Activated T-cell treated with anti-CD3 and anti-CD28 coated beads for 24 hours (primary cell): ENCODE measurements around the gene ATP11C.

Experiments used
- DNase-seq: peaks from one replicate; pipeline ENCODE4 v3.0.0-alpha.2; 2020; ENCODE audit warnings: low read depth

ATP11C gene

DNA sequence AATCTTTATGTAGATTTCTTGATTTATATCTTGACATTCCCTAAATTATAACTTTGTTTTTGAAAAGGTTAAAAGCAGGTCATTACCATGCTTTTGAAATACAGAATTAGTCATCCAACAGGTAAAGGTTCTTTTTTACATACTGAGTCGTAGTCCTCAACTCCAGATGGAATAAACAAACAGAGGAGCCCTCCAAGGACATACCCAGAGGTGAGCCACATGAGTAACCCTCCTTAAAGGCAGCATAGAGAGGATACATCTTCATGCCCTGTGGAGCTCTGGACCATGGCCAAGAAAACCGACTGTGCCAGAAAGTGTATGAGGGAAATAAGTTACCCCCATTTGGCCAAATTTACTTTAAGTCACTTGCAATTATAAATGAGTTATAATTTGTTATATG lies 129.6 kb downstream of the ATP11C start:
- no peak for DNase-seq

DNA sequence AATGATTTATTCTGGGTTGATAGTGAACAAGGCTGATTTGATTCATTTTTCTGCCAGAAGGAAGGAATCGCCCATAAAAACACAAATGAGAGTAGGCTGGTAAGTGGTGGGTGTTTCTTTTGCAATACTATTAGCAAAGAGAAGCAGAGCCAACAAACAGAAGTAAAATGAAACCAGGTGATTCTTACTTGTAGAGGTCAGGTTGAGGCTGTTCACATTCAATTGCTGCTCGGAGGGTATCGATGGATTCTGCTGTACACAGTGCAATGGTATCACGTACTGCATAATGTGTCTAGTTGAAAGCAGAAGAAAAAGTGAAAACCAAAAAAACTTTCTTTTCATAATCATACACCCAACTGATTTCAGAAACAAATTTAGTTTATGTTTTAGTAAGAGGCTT lies 130.8 kb downstream of the ATP11C start:
- DNase-seq: no peak

DNA sequence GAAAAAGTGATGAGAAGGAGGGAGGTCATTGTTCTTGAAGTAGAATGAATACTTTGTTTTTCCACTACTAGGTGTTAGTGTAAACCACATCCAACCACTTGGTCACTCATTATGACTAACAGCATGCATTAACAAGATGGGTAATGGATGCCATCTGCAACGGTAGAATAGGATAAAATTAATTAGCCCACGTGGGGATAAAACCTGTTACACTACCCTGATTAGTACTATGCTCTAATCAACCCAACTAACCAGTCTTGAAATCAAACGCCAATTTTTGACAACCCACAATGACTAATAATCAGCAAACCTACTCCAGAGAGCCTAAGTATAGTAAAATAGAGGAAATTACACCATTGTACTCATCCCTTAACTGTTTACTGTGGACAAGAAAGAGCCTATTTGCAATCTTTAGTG lies 131.4 kb downstream of the ATP11C start:
- DNase-seq: no peak

GRCh38 chrX:139798701-139799100 lies 134.2 kb downstream of the ATP11C start:
- DNase-seq: no peak

DNA sequence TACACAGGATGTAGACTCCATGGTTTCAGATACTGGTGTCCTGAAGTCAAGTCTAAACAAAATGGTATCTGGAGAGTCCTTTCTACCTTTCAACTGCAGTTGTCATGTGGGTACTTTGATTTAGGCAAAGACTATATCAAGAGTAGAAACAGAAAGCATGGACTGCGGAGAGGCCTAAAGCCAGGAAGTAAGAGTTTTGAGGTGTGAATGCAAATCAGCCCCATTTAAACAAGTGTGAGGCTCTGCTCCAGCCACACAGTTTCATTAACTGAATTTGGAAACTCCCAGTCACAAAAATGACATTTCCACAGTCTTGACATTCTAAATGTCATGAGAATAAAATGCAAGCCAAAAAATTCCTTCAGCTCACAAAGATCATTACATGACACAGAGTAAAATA lies 137.7 kb downstream of the ATP11C start:
- DNase-seq: no peak

DNA sequence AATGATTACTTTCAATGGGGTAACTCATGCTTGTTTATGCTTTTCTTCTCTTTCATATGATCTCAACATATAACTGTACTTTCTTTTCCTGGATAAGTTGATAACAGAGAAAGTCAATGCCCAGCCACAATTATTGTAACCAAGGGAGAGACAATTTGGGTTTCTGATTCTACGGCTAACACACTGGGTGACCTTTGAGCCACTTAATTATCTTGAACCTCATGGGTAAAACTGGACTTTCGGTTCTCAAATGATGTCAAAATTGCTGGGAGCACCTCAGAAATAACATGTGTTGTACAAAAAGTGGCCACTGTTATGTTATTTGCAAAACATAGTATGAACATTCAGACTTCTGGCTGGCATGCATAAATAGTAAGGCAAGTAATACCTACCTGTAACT lies 145.3 kb downstream of the ATP11C start:
- DNase-seq: no peak

GRCh38 chrX:139784807-139785206 lies 148.0 kb downstream of the ATP11C start:
- DNase-seq: no peak

- no peak for DNase-seq
Measured at GRCh38 chrX:139783959-139784358, 148.9 kb downstream of the ATP11C start.

DNA sequence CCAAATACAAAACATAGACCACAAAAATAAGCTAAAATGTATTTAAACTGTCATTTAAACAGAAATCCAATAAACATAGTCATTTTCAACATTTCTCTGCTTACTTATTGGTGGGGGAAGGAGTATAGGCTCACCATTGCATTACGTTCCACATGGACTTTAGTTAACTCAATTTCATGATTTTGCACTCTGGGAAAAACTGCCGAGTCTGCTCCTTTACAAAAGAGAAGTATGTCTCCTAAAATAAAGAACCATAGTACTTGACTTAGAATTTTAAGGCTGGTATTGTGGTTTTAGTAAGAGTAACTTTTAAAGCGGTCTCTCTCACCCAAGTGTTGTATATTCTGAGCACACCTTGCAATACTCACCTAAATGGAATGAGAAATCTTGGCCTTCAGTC lies 149.8 kb downstream of the ATP11C start:
- DNase-seq: no peak

- DNase-seq: no peak
Measured at GRCh38 chrX:139776599-139776998, 156.3 kb downstream of the ATP11C start.

GRCh38 chrX:139770366-139770765 lies 162.5 kb downstream of the ATP11C start:
- DNase-seq: no peak

GRCh38 chrX:139766545-139766983 lies 166.3 kb downstream of the ATP11C start:
- no peak for DNase-seq

- no peak for DNase-seq
Measured at GRCh38 chrX:139762400-139763183, 170.3 kb downstream of the ATP11C start.

- no peak for DNase-seq
Measured at GRCh38 chrX:139759637-139760036, 173.2 kb downstream of the ATP11C start.

DNA sequence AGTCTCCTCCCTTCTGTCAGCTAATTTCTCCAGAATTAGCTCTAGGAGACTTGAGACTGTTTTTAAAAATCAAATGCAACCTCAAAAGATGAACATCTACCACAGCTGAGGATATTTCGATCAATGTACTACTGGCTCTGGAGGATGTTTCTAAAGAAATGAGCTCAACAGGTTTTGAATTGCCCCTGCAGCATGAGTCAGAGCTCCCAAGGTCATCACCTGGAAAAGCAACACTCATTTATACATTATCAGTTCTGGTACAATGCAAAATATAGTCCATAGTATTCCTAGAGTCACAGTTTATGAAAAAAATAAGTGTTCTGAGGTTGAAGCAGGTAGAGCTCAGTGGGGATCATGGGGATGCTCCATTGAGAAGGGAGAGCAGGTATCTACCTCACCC lies 174.0 kb downstream of the ATP11C start:
- no peak for DNase-seq

GRCh38 chrX:139758250-139758649 lies 174.6 kb downstream of the ATP11C start:
- no peak for DNase-seq

DNA sequence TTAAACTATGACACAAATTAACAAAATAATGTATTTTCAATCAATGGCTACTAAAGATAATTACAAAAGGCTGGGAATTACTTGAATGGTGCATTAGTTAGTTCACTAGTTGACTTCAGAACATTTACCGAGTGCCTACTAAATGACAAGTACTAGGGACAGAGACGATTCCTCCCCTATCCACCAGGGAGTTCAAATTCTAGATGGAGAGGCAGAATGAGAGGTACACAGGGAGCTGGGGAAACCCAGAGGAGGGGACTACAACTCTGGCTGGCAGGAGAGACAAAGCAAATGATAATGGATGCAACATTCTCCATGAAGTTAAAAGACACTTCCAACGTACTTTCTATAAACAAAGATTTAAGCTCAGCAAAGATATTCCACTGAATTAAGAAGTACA lies 181.8 kb downstream of the ATP11C start:
- DNase-seq: no peak

DNA sequence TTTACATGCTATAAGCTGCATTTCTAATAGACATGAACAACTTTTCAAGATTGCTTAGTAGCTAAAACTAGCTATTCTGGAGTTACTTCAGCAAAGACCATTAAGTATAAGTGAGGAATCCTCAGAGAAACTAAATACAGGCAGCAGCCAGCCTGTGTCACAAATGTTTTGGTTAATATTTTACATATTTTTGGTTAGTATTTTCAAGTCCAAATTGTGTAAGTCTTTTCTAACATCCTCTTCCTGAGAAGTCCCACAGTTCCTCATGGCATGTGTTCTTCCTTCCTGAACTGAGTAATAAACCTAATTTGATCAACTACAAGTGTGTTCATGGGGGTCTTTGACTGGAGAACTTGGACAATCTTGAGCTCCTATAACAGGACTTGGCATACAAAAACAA lies 182.5 kb downstream of the ATP11C start:
- no peak for DNase-seq

- DNase-seq: peak; percentile 1
Measured at GRCh38 chrX:139739138-139739537, 193.7 kb downstream of the ATP11C start.

GRCh38 chrX:139738581-139738980 lies 194.3 kb downstream of the ATP11C start:
- DNase-seq: no peak

DNA sequence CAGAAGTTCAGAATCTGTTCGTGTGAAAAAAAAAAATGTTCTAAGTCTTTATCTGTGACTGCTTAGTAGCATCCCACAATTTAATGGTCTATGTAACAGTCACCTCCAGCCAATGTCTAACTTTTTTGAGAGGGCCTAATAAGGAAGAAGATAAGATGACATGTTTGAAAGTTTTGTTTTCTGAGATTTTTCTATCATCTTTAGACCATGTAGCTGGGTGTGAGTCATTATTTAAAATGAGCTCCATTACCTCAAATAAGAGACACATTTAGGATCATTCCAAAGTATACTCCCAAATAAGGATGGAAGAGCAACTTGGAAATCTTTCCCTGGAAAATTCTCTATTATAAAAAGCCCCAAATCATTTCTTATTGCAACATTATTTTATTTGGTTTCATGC lies 196.7 kb downstream of the ATP11C start:
- no peak for DNase-seq

- no peak for DNase-seq
Measured at GRCh38 chrX:139734996-139735395, 197.9 kb downstream of the ATP11C start.

DNA sequence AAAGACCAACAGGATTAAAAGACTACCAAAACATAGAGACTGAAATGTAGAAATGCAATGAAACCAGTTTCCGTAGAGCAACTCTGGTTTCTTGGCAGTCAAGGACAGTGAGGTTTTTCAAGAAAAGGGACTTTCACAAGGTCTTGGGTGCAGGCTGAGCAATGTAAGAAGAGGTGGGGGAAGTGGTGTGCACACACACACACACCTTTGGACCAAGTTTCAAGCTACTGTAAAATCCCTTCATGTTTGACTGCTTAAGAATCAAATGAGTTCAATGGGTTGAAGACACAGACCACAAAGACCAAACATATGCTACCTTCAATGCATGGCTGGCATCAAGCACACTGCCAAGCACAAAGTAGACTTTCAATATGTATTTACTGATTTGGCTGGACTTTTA lies 207.1 kb downstream of the ATP11C start:
- no peak for DNase-seq

DNA sequence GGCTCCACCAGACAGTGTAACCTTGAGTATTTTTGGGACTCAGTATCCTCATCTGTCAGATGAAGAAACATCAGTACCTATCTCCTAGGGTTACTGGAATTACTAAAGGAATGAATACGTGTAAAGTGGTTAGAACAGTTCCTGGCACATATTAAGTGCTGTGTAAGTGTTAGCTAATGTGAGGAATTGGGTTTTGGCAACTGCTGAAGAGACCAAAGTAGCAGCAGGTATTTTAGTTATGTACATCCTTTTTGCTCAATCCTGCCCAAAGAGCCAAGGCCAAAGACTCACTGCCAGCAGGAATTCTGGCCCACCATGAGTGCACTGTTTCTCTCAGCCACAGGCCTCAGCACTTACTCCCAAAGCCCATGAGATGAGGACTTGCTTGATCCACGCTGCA lies 208.2 kb downstream of the ATP11C start:
- DNase-seq: no peak
